SK-N-MC (cell line): ENCODE measurements around the gene SMPDL3B.

ENCODE experiments used
- DNase-seq: peaks from one replicate; pipeline ENCODE4 v3.0.0-alpha.2; 2011; ENCODE audit warnings: low read depth, low spot score
- H3K27ac ChIP-seq: fragments of 200-600 bp; sonication (generic); 2 replicates; pipeline ENCODE4 v1.5.1; 2016; ENCODE audit warnings: mixed run types
- H3K36me3 ChIP-seq: fragments of 200-600 bp; sonication (generic); 2 replicates; pipeline ENCODE4 v1.6.1; 2017; ENCODE audit warnings: antibody characterized with exemption, low read length, mixed read lengths; ENCODE audit not compliant: insufficient read depth
- H3K4me3 ChIP-seq: fragments of 200-600 bp; sonication (generic); 2 replicates; pipeline ENCODE4 v1.5.1; 2016
- H3K9ac ChIP-seq: fragments of 200-600 bp; sonication (generic); 2 replicates; pipeline ENCODE4 v1.8.0; 2017; ENCODE audit warnings: mixed run types, mixed read lengths; ENCODE audit not compliant: insufficient read length
- H3K9me3 ChIP-seq: fragments of 200-600 bp; sonication (generic); 2 replicates; pipeline ENCODE4 v1.6.1; 2017; ENCODE audit warnings: low read depth, mild to moderate bottlenecking, antibody characterized with exemption, low read length, moderate library complexity, mixed read lengths
- EZH2 ChIP-seq: fragments of 200-600 bp; sonication (generic); IDR thresholded peaks from one replicate; pipeline ENCODE4 v1.6.1; 2017; ENCODE audit warnings: antibody characterized with exemption
- FOXP2 ChIP-seq: optimal IDR thresholded peaks from 2 replicates; pipeline ENCODE3; 2011; ENCODE audit warnings: mild to moderate bottlenecking, moderate library complexity; ENCODE audit not compliant: insufficient read depth; ENCODE audit errors: extremely low read length, control extremely low read depth
- POLR2AphosphoS5 ChIP-seq: IDR thresholded peaks from 2 replicates; pipeline ENCODE4 v1.6.1; 2012; ENCODE audit warnings: mild to moderate bottlenecking, low read depth, low read length, borderline replicate concordance

Gene SMPDL3B

GRCh38 chr1:27961646-27962221, 26.9 kb downstream of the SMPDL3B start:
- 0 out of 2 replicates have a peak overlapping the region, but pooled peaks have one; percentile 8 for H3K27ac ChIP-seq

DNA sequence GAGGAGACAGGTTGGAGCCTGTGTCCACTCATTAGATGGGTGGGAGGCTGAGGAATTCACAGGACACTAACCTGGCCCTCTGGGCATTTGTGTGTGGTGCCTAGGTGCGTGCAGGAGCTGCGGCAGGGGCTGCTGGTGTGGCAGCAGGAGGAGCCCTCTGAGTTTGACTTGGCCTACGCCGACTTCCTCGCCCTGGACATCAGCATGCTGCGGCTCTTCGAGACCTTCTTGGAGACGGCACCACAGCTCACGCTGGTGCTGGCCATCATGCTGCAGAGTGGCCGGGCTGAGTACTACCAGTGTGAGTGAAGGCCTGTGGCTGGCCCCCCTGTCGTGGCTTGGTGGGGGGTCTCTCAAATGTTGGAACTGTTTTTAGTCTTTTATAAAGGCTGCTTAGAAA, 28.6 kb downstream of the SMPDL3B start:
- no peak overlapping the region for H3K27ac ChIP-seq
- H3K9me3 ChIP-seq, result no peaks in the 10 kb centered on the region
- no peaks in the 10 kb centered on the region; the same call in 1 of the 2 replicates for H3K36me3 ChIP-seq
- no peak overlapping the region for H3K4me3 ChIP-seq
- H3K9ac ChIP-seq, result no peak overlapping the region
- no peak for DNase-seq
- no peak for TF ChIP-seq EZH2
- no peak for TF ChIP-seq FOXP2
- no peak for TF ChIP-seq POLR2AphosphoS5

More at GRCh38 chr1:27961646-27962221, 26.9 kb downstream of the SMPDL3B start:
- Histone ChIP-seq H3K9me3 (no peaks in the 10 kb centered on the region), H3K9ac (no peak overlapping the region), H3K4me3 (no peak overlapping the region), H3K36me3 (no peaks in the 10 kb centered on the region)
- DNase-seq, result no peak
- TF ChIP-seq FOXP2 (no peak), EZH2 (no peak), POLR2AphosphoS5 (no peak)

- Histone ChIP-seq H3K9me3 (no peaks in the 10 kb centered on the region), H3K36me3 (no peaks in the 10 kb centered on the region; the same call in 1 of the 2 replicates), H3K4me3 (no peak overlapping the region), H3K9ac (no peak overlapping the region), H3K27ac (no peak overlapping the region)
- TF ChIP-seq POLR2AphosphoS5 (no peak), FOXP2 (no peak), EZH2 (no peak)
- DNase-seq, result no peak
These were observed 31.8 kb downstream of the SMPDL3B start for GRCh38 chr1:27966402-27967105.

DNA sequence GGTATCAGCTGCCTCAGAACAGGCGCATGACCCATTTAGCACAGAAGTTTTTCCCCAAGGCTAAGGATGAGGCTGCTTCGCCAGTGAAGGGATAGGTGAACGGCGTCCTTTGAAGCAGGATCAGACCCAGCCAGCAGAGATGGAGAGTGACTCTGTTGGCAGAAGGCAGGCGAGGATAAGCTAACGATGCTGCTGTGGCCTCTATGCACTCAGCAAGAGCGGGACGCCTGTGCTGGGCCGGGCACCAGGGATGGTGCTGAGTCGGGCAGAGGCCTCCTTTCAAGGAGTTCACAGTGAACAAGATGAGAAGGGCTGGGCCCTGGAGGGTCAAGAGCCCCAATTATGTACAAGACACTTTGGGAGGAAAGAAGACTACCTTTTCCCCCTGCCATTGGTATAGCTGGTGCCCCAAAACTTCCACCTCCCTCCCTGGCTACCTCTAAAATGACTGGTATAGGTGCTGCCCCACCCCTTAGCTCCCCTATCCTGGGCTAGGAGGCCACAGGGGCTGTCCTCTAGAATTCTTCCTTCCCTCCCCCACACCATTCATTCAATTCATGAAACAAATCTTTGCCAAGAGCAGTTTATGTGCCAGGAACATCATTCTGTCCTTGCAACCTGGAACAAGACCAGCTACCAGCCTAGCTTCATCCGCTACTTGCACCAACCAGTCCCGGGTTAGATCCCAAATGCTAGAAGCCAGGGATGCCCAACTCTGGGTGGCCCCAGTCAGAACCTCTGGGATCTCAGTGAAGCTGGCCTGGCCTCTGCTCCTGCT, 32.5 kb downstream of the SMPDL3B start:
- TF ChIP-seq EZH2, result no peak
- TF ChIP-seq FOXP2, result no peak
- no peak for TF ChIP-seq POLR2AphosphoS5
- Histone ChIP-seq H3K9ac (no peak overlapping the region), H3K9me3 (no peaks in the 10 kb centered on the region), H3K4me3 (no peak overlapping the region), H3K36me3 (no peaks in the 10 kb centered on the region; the same call in 1 of the 2 replicates), H3K27ac (no peak overlapping the region)
- no peak for DNase-seq

DNA sequence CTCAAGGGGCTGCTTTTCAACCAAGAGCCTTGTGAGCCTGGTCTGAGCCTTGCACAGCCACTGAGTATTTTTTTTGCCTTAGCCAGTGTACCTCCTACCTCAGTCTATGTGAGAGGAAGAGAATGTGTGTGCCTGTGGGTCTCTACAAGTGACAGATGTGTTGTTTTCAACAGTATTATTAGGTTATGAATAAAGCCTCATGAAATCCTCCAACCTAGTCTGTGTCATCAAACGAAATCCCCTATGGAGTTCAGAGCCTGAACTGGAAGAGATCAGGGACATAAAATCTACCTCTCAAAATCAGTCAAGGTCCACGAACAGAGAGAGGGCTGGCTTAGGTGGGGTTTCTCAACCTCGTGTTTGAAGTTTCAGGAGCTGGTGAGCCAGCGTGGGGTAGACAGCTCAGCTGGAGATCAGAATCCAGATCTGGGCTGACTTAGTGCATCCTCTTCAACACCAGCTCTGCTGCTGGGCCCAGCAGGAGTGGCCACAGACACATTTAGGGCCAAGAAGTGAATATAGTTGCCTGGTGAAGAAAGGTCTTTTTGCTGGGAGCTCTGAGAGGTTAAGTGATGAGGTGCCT, 33.2 kb downstream of the SMPDL3B start:
- TF ChIP-seq FOXP2 (no peak), EZH2 (no peak), POLR2AphosphoS5 (no peak)
- H3K9ac ChIP-seq, result no peak overlapping the region
- H3K9me3 ChIP-seq, result no peaks in the 10 kb centered on the region
- H3K36me3 ChIP-seq, result no peaks in the 10 kb centered on the region; the same call in 1 of the 2 replicates
- H3K4me3 ChIP-seq, result no peak overlapping the region
- no peak for DNase-seq
- H3K27ac ChIP-seq, result no peak overlapping the region

DNA sequence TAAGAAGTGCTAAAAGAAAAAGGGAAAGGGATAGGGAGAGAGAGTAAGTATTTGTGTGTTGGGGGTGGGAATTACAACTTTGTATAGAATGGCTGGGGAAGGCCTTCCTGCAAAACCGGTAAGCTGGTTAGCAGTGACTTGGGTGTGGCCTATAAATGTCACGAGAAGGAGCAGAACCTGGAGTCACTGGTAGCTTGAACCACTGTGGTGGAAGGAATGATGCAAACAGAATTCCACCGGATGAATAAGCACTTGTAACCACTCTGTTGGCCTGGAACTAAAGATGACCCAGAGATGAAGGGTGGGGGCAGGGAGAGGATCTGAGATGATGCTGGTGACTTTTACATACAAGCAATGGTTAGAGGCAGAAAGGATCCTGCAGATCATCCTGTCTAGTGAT, 33.9 kb downstream of the SMPDL3B start:
- Histone ChIP-seq H3K36me3 (peaks cover 3% of the 10 kb centered on the region; the same call in 1 of the 2 replicates), H3K4me3 (no peak overlapping the region), H3K9ac (no peak overlapping the region), H3K27ac (no peak overlapping the region), H3K9me3 (no peaks in the 10 kb centered on the region)
- TF ChIP-seq EZH2 (no peak), FOXP2 (no peak), POLR2AphosphoS5 (no peak)
- no peak for DNase-seq

- TF ChIP-seq FOXP2 (no peak), EZH2 (no peak), POLR2AphosphoS5 (no peak)
- peaks cover 3% of the 10 kb centered on the region; the same call in 1 of the 2 replicates for H3K36me3 ChIP-seq
- H3K9me3 ChIP-seq, result no peaks in the 10 kb centered on the region
- H3K27ac ChIP-seq, result no peak overlapping the region
- no peak overlapping the region for H3K9ac ChIP-seq
- no peak for DNase-seq
- no peak overlapping the region for H3K4me3 ChIP-seq
These were observed 35.6 kb downstream of the SMPDL3B start for GRCh38 chr1:27970401-27970800.

DNA sequence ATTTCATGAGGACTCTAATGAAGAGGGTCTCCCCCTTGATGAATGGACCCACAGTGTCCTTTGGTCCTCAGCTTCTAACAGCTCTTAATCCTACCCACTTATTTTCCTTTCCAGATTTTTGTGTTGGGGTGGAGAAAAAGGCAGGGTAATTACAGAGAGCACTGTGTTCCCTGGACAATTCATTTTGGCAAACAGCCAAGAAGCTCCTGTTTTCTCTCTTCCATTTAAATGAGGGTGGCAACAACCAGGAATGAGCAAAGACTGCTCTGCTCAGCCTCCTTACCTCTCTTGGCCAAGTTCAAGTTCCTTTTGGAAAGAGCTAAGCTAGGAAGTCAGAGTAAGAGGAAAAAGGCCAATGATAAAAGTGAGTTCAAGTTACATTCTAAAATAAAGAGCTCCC, 36.9 kb downstream of the SMPDL3B start:
- H3K4me3 ChIP-seq, result no peak overlapping the region
- no peaks in the 10 kb centered on the region for H3K9me3 ChIP-seq
- H3K27ac ChIP-seq, result no peak overlapping the region
- DNase-seq, result no peak
- H3K9ac ChIP-seq, result no peak overlapping the region
- peaks cover 3% of the 10 kb centered on the region; the same call in 1 of the 2 replicates for H3K36me3 ChIP-seq
- TF ChIP-seq FOXP2 (no peak), POLR2AphosphoS5 (no peak), EZH2 (no peak)
